Keratinocyte (primary cell): Measurements from ENCODE around the gene RBM6.
"Not testable (repeated sequence)": the region's sequence is repeated elsewhere in the genome, so short reads cannot be mapped to it uniquely, and the experiment has no call there.

Experiments
- EZH2 ChIP-seq: IDR thresholded peaks from one replicate; pipeline ENCODE4 v1.6.1; 2012; ENCODE audit warnings: inconsistent platforms, mild to moderate bottlenecking, low read length, moderate library complexity
- TF ChIP-seq, protein P1 (sequence below), 3 experiments: IDR thresholded peaks in 1 of 3; conservative IDR thresholded peaks in 1 of 3; optimal IDR thresholded peaks in 1 of 3; 2 replicates in 2 of 3; 3 replicates in 1 of 3; pipeline versions ENCODE3 to v1.5.1; 2011; ENCODE audit warnings: low read length in 3 of 3, mild to moderate bottlenecking in 3 of 3, moderate library complexity in 2 of 3, control low read depth in 1 of 3, inconsistent platforms in 1 of 3; ENCODE audit not compliant: insufficient read depth in 2 of 3; ENCODE audit errors: extremely low read depth in 1 of 3

DNA sequence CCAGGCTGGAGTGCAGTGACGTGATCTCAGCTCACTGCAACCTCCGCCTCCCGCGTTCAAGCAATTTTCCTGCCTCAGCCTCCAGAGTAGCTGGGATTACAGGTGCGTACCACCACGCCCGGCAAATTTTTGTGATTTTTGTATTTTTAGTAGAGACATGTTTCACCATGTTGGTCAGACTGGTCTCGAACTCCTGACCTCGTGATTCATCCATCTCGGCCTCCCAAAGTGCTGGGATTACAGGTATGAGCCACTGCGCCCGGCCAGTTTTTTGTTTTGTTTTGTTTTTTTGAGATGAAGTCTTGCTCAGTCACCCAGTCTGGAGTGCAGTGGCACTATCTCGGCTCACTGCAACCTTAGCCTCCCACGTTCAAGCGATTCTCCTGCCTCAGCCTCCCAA lies 7.7 kb upstream of the RBM6 start:
- TF ChIP-seq, protein P1, sequence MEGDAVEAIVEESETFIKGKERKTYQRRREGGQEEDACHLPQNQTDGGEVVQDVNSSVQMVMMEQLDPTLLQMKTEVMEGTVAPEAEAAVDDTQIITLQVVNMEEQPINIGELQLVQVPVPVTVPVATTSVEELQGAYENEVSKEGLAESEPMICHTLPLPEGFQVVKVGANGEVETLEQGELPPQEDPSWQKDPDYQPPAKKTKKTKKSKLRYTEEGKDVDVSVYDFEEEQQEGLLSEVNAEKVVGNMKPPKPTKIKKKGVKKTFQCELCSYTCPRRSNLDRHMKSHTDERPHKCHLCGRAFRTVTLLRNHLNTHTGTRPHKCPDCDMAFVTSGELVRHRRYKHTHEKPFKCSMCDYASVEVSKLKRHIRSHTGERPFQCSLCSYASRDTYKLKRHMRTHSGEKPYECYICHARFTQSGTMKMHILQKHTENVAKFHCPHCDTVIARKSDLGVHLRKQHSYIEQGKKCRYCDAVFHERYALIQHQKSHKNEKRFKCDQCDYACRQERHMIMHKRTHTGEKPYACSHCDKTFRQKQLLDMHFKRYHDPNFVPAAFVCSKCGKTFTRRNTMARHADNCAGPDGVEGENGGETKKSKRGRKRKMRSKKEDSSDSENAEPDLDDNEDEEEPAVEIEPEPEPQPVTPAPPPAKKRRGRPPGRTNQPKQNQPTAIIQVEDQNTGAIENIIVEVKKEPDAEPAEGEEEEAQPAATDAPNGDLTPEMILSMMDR (optimal IDR thresholded peaks at IDR 0.05 in 1 of 3, IDR thresholded peaks at IDR 0.05 in 1 of 3, conservative IDR thresholded peaks at IDR 0.05 in 1 of 3; ENCODE audit: extremely low read depth in 1 of 3, insufficient read depth in 2 of 3, low read length in 3 of 3) = not testable (repeated sequence)
- TF ChIP-seq EZH2 = not testable (repeated sequence)
